GM21825 (cell line): Measurements from ENCODE around the gene ADIRF.
"Not testable (repeated sequence)": the region's sequence is repeated elsewhere in the genome, so short reads cannot be mapped to it uniquely, and the experiment has no call there.

ENCODE experiments used
- ATAC-seq: cut with Tn5 transposase; IDR thresholded peaks from one replicate; pipeline ENCODE4 v1.9.1; 2021; ENCODE audit warnings: mild to moderate bottlenecking, moderate library complexity; ENCODE audit not compliant: unreplicated experiment

The ADIRF gene

GRCh38 chr10:86968271-86968993 is at the start of gene ADIRF:
TSS of gene ADIRF (plus strand) at chr10:86968482. CDS start at chr10:86968545, 63 bp downstream.
- no peak for ATAC-seq

DNA sequence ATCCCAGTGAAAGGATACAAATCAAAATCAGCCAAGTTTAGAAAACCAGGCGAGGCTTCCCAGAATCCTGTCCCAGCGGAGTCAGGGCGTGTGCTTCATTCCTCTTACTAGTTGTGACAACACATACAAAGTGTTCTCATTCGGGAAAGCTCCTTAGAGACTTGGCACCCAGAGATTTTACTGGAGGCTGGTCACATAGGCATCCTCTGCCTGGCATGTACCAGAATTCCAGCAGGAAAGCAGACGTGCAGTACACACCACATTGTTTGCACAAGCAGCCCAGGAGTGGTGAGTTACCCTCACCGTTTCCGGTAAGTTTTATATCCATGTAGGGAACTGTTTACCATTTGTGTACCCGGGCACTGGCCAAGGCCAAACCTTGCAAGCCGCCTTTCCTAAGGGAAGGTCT is 45.7 kb upstream of the ADIRF start:
- no peak for ATAC-seq

DNA sequence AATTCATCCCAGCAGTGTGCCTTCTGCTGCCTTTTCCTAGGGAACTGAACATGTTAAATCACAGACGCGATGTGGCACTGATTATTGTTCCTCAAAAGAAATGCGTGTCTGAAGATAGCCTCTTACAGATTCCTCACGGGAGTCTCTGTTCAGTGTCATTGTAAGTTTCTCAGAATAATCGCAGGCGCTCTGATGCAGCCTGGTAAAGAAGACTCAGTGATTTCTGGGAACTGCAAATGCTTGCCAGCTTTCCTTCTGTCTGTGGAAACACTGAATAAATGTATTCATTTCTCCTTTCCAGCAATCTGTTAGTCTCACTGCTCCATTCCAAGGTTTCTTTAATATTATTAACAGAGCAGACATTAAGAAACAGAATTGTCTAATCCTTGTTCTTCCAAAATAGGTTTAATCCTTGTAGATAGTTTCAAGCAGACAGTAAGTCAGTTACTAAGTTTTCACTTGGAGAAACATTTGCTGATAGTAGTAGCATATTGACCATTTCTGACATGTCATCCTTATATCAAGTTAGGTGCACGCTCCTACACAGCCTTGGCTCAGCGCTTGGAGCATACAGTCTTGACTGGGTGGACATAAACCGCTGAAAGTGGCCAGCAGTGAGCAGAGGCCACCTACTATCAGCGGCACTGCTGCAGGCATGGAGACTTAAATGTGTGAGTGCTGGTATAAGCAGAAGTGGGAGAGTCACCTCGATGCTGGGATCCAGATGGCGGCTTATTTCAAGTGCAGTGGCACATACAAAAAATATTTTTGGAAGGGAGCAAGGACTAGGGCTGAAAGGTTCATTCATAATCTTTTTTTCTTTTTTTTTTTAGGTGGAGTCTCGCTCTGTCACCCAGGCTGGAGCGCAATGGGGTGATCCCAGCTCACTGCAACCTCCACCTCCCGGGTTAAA is 38.6 kb upstream of the ADIRF start:
- no peak for ATAC-seq

DNA sequence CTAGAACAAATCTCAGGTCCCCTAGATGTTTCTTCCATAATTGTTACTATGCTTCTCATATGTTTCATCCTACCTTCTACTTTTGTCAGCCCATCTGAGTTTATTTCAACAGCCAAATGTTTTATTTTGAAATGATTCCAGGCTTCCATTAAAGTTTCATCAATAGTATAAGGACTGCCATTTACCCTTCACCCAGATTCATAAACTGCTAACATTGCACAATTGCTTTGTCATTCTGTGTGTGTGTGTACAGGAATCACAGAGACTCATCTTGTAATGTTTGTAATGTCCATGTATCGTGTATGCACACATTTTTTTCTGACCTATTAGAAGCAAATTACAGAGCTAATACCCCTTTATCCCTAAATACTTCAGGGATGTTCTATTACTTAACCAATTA is 36.4 kb upstream of the ADIRF start:
- ATAC-seq = no peak

DNA sequence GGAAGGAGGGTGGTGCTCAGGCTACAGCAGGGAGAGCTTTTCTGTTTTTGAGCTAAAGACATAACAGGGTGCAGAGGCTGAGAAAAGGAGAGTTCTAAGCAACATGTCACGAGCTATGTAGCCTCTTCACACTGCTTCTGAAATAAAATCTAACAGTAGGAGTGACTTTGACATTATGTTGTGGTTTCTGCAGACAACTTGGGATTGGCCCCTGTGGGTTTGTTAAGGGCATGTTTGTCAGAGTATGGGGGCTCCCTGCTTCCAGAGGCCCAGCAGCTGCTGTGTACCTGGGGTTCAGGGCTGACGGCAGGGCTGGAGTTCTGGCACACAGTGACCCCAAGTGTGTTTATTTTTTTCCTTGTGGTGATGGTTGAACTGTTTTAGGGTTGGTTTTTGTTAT is 35.6 kb upstream of the ADIRF start:
- ATAC-seq = no peak

DNA sequence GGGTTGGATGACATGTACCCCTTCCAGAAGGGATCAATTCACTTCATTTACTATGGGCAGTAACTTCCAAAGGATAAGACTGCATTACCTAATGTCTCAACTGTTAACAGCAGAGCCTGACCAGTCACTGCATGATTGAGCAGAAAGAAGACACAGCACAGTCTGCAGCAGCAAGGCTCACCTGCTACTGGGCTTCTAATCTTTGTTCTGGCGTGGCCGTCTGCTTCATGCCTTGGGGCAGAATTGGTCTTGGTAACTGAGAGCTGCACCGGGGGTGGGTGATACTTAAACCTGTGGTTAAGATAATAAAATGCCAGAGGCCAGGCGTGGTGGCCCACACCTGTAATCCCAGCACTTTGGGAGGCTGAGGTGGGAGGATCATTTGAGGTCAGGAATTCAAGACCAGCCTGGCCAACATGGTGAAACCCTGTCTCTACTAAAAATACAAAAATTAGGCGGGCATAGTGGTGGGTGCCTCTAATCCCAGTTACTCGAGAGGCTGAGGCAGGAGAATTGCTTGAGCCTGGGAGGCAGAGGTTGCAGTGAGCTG is 34.0 kb upstream of the ADIRF start:
- ATAC-seq = not testable (repeated sequence)

DNA sequence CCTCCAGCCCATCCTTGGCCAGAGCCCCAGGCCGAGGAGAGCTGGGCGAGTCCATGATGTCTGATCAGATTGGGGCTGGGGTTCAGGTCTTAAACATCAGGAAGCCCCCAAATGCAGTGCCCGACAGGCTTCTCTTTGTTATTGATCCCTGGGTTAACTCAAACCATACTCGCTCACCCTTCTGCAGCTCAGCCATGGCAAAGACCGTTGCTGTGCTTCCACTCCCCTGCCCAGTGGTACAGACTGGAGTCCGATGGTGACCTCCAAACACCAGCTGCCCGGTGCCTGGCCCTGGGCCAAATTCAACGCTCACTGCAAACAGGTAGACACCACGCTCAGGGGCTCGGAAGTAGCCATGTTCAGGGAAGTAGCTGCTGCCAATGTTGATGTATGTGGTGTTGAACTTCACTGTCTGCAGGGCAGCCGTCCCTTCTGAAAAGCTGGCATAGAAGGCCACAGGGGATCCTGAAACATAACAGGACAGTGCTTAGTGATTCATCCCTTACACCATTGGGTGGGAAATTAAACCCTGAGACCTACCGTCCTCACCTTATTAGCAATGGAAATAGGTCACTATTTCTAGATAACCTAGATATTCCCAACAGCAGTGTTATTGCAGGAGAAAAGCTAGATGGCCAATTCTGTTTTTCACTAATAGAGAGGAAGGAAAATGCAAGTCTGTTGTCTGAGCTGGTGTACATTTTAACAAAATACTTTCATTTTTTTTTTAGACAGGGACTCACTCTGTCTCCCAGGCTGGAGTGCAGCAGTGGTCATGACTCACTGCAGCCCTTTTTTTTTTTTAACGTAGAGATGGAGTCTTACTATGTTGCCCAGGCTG is 31.4 kb upstream of the ADIRF start:
- no peak for ATAC-seq

DNA sequence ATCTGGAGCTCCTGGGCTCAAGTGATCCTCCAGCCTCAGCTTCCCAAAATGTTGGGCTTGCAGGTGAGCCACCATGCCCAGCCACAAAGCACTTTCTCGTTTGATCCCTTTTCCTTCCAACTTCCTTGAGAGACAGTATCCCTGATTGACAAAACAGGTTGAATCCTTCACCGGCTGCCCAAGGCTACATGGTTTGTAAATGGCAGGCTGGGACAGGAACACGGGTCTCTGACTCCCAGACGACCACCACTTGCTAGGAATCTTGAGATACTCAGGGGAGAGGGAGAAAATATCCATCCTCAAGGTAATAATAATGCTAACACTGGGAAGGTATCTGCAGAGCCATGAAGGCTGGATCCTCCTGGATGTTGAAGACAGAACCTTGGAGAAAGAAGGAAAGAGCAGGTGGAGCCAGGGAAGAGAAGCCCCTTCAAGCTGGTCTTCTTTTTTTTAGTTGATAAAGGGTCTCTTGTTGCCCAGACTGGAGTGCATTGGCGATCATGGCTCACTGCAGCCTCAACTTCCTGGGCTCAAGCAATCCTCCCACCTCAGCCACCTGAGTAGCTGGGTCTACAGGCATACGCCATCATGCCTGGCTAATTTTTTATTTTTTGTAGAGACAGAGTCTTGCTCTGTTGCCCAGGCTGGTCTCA is 30.7 kb upstream of the ADIRF start:
- no peak for ATAC-seq

- ATAC-seq = no peak
Observed at GRCh38 chr10:86938260-86938659, 30.0 kb upstream of the ADIRF start.

DNA sequence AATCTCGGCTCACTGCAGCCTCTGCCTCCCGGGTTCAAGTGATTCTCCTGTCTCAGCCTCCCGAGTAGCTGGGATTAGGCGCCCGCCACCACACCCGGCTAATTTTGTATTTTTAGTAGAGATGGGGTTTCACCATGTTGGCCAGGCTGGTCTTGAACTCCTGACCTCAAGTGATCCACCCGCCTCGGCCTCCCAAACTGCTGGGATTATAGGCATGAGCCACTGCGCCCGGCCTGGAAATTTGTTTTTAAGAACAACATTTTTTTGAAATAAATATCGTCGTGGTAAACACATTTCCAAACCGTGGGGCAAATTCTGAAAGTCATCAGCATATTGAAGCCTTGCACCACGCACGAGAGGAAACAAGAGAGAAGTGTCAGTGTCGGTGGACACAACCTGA is 28.2 kb upstream of the ADIRF start:
- ATAC-seq = not testable (repeated sequence)

GRCh38 chr10:86940677-86941076 is 27.6 kb upstream of the ADIRF start:
- no peak for ATAC-seq

- ATAC-seq = no peak
Observed at GRCh38 chr10:86941426-86941825, 26.9 kb upstream of the ADIRF start.

- ATAC-seq = no peak
Observed at GRCh38 chr10:86941991-86942421, 26.3 kb upstream of the ADIRF start.

DNA sequence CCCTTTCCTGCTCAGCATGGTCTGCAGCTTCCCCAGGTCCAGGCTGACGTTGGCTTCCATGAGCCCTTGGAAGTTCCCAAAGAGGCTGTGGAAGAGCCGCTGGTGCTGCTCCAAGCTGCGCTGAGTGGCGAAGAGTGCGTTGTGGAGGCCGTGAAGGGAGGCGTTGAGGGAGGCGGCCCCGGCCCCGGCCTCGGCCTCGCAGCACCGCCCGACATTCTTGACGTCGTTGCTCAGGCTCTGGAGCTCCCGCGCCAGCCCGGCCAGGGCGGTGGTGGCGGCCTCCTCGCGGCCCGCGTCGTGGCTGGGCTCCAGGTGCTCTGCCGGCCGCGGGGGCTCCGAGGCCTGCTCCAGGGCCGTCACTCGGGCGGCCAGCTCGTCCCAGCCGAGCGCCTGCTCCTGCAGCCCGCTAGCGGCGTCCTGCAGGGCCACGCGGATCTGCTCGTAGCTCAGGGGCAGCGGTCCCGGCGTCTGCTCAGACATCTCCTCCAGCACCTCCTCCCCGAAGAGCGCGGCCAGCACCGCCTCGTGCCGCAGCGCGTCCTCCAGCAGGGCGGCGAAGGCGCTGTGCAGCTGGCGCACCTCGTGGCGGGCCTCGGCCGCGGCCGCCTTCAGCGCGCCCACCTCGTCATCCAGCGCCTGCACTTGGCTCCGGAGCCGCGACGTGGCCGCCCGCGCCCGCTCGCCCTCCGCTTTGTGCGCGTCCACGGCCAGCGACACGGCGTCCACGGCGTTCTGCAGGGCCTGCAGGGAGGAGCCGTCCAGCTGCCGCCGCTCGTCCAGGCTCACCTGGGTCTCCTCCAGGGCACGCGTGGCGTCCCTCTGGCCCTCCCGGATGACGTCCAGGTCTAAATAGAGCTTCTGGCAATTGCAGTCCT is 25.6 kb upstream of the ADIRF start:
- ATAC-seq = no peak

GRCh38 chr10:86943316-86944030 is 24.8 kb upstream of the ADIRF start:
- ATAC-seq = no peak

GRCh38 chr10:86944031-86944419 is 24.3 kb upstream of the ADIRF start:
- no peak for ATAC-seq

DNA sequence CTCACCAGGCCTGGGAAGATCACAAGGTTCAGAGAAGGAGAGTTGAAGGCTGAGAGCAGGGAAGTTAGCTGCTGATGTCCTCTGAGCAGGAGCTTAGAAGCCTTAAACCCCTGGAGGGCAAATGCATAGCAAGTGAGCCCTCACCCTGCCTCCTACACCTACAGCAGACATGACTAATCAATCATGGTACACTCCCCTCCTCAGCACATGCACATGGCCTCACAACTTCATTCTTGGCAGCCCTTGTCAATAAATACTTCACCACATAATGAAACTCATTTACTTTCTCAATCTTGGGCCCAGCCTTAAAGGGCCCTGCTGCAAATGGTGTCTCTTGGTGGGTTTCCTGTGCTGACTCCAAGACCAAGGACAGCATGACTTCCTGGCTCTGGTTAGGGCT is 23.8 kb upstream of the ADIRF start:
- ATAC-seq = no peak

GRCh38 chr10:86944907-86945306 is 23.4 kb upstream of the ADIRF start:
- ATAC-seq = no peak
